GM20431 (cell line): ENCODE results near the gene CCKAR.
"Not testable (repeated sequence)": the region's sequence is repeated elsewhere in the genome, so short reads cannot be mapped to it uniquely, and the experiment has no call there.

Source experiments
- in situ Hi-C: fragments of 300-500 bp; cut with MseI, MboI; formaldehyde crosslinking; loops from one replicate; pipeline ENCODE4 v1.15.0; 2020; ENCODE audit warnings: low sequenced_read_pairs; ENCODE audit not compliant: unreplicated experiment

The CCKAR gene, protein sequence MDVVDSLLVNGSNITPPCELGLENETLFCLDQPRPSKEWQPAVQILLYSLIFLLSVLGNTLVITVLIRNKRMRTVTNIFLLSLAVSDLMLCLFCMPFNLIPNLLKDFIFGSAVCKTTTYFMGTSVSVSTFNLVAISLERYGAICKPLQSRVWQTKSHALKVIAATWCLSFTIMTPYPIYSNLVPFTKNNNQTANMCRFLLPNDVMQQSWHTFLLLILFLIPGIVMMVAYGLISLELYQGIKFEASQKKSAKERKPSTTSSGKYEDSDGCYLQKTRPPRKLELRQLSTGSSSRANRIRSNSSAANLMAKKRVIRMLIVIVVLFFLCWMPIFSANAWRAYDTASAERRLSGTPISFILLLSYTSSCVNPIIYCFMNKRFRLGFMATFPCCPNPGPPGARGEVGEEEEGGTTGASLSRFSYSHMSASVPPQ

DNA sequence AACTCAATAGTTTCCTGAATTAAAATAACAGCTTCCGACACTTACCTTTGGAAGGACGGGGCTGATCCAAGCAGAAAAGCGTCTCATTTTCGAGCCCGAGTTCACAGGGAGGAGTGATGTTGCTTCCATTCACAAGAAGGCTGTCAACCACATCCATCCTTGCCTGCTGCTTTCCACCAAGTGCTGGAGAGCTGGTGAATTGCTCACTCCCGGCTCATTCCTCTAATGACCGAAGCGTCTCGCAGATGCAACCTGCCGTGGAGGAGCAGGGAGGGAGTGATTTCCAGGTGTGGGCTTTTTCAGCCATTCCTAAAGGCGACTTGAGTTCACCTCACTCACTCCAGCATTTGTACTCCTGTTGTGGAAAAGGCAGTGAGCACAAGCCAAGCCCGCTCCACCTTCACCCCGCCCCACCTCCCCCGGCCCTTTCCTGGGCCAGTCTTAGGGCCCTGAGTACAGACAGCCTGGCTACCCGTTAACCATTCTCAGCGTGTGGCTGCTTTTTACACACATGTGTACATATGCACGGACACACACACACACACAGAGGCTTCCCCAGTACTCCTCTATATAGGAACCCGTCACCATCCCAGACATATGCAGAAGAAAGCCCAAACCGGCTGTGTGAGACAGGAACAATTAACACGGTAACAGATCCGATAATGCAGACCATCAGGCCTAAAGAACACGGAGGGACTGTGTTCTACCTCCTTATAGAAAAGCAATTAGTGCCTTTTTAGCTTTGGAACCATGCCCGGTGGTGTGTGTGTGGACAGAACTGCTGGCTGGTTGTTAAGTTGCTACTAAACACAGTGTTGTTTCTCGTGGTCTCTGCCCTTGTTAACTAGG is at the start of gene CCKAR:
Gene CCKAR (minus strand): TSS at position 374 of the 849 bp plus-strand sequence. CDS start 217 bp downstream, at position 157.
- in situ Hi-C loops: no loop called here

DNA sequence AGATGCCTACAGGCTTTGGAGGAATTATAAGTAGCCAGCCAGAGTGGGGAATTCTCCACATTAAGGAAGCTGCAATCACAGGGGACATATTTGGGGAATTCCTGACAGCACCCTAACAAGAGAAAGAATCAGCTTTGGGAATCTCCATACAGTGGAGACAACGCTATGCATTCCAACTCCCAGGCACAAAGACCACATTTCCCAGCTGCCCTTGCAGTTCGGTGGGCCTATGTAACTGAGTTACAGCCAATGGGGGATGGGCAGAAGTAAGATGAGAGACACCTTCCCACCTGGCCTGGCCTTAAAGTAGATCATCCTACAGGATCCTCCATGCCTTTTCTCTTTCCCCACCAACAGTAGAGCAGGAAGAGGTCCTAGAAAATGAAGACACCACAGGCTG is 43.4 kb upstream of the CCKAR start:
- in situ Hi-C loops: no loop called here

DNA sequence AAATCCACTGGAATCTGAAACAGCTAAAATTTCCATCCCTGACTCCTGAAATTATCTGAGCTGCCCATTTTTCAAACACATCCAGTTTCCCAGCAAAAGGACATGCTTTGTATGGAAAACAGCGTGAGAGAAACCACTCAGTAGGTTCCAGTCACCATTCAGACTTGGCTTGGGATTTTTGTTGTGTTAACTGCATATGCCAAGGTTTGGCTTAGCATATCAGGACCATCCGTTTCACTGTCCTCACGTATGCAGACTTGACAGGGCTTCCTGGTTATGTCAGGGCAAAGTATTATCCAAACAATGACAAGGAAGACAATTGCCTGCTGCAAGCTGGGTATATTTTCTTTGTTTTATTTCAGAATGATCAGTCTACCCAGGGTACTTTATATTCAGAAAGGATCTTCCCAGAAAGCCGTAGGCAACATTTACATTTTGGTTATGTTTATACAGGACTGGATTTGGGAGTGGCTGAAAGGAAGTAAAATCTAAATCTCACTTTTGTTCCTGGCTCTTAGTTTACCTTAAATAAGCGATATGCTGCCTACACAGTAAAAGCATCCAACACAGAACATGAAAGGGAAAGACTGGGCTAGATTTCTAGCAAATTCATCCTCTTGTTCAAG is 41.3 kb upstream of the CCKAR start:
- in situ Hi-C loops: no loop called here

DNA sequence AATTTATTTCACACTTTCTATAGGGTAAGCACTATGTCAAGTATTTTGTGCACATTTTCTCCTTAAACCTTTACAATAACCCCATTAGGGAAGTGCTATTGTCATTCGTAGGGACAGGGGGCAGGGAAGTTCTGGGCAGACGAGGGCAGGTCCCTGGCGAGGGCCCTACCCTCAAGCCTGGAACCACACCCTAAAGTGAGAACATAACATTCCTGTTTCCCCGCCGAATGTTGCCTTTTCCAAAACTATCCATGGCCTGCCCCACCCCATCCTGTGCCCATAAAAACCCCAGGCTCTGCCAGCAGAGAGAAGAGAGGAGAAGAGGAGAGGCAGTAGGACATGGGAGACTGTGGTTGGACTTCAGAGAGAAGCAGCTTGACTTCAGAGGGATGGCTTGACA is 39.8 kb upstream of the CCKAR start:
- in situ Hi-C loops: no loop called here

DNA sequence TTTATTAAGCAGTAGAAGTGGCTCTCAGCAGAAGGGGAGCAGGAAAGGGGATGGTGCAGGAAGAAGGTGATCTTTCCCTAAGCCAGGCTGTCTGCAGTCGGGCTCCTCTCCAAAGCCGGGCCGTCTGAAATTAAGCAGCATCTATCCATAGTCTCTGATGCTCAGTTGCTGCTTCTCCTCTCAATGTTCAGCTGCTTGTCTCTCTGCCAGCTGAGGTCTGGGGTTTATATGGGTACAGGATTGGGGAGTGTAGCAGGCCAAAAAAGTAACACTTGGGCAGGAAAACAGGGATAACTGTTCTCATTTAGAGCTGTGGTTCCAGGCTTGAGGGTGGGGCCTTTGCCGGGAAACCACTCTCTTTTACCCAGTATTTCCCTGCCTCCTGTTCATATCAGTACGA is 39.2 kb upstream of the CCKAR start:
- in situ Hi-C loops: no loop called here

DNA sequence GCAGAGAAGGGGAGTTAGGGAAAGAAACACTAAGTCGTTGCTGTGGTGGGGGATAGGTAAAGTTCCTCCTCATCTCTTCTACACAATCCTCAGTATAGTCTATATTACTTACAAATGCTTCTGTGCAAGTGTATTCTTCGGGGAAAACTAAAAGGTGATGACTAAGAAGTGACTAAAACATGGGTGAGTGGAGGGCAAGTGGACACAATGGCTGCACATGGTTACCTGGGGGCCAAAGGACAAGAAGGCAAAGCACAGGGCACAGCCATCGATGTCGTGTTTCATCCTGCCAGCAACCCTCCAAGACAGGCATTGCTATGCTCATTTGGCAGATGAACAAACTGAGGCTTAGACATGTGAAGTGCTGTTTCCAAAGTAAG is 35.5 kb upstream of the CCKAR start:
- in situ Hi-C loops: no loop called here

DNA sequence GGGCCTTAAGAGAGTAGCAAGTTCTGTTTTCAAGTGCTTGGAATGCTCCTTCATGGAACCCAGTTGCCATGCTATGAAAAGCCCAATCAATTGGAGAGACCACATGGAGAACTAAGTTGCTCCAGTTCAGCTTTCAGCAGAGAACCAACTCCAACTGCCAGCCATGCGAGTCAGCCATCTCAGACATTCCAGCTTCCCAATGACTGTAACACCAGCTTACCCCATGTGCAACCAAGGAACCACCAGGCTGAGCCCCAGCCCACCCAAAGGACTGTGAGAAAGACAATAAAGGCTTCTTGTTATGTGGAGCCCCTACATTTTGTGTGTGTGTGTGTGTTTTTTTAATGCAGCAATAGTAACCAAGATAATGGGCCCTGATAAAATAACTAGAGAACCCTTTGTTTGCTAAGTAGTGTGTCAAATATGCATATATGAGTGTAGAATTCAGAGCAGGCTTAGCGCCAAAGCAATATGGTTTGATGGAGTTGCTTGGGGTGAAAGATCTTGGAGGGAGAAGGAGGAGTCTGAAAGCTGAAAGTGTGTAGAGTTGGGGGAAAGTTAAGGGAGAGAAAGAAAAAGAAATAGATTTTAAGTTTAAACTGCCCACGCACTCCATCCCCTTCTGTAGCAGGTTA is 35.0 kb upstream of the CCKAR start:
- in situ Hi-C loops: no loop called here

DNA sequence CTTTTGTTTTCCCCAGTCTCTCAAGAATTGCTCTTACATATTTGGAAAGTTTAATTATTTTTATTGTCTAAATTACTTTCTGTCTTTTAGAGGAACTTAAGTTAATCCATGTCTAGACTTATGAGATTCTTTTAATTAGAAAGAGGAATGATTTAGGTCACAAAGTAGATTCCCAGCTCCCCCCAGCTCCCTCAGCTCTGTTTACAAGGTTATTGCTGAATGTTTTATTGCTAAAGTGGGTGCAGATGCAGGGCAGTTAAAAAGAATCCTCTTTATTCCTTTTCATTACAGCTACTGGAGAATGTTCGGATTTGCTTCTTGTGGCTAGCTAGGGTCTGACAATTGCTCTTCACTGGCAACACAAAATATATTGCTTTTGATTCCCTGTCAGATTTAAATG is 33.7 kb upstream of the CCKAR start:
- in situ Hi-C loops: no loop called here

DNA sequence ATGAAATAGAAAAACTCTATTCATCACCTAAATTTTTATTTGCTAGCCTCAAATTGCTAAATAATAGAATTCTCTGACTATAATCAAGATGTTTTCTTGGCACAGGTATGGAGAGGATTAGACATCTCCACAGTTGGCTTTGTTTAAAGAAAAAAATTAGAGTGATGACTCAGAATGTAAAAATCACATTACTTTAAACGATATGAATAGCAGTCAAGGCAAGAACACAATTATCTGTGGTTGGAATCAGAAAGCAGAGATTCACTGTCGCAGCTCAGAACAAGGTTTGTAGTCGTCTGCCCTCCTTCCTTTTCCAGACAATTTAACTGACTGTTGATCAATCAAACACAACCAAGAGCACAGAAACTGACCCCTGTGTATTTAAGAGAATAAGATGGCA is 32.2 kb upstream of the CCKAR start:
- in situ Hi-C loops: no loop called here

DNA sequence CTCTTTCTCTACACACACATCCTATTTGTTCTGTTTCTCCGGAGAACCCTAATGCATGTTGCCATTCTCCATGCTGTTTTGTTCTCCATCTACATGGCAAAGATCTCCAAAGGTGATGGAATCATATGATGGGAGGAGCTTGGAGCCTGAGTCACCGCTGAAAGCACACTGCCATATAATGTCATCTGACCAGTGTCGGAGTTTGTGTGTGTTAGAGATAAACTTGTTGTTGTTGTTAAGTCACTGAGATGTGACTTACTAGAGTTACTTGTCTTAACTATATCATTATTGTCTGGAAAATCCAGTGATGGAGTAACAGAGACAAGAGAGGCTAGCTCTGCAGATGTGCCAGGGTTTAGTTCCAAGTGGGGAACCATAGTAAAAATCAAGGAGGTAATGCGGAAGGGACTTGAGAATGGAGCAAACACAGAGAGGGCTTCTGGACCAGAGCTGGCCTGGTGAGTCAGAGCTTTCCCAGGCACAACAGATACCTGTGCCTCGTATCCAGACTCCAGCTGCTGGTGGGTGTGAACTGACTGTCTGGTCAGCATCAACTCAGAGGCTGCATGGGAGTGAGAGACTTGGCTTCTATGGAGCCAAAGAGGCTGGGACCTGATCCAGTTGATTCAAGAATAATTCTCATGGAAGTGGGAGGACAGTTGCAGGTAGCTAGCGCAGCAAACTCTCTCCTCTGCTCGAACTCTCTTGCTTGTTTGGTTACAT is 30.6 kb upstream of the CCKAR start:
- in situ Hi-C loops: no loop called here

DNA sequence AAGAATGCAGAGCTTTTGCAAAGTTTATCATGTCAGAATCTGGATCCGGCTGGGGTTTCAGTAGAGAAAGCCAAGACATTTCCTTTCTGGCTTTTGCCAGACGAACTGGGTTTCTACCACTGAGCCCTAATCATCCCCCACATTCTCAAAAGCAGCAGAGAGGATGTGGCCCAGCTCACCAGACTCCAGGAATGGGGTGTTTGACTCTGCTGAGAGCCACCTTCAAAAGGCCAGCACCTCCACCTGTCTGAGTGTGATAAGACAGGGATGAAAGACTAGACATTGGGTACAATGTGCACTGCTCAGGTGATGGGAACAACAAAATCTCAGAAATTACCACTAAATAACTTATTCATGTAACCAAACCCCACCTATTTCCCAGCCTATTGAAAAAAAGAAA is 25.7 kb upstream of the CCKAR start:
- in situ Hi-C loops: no loop called here

DNA sequence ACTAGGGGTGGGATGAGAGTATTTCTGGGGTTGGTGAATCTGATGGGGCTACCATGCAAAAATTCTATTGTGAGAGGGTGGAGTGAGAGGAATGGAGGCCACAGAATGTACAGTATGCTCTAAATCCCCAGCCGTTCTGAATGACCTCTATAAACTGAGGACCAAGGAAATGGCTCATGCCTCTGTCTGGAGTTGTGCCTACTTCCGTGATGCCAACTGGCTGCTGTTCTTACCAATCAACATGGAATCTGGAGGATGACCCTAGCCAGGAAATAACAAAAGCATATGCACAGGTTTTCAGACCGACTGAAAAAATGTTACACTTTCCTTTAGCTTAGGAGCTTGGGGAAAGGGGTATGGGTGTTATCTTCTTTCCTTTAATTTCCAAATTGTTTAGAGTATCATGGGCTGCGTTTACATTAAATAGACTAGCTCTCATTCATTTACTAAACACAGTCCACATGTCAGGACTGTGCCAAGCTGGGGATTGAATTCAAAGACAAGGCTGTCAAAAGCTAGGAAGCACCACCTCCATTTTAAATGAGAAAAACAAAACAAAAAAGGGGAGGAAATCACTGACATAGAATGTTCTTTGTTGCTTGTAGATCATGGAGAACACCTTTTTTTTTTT is 20.2 kb upstream of the CCKAR start:
- in situ Hi-C loops: no loop called here

DNA sequence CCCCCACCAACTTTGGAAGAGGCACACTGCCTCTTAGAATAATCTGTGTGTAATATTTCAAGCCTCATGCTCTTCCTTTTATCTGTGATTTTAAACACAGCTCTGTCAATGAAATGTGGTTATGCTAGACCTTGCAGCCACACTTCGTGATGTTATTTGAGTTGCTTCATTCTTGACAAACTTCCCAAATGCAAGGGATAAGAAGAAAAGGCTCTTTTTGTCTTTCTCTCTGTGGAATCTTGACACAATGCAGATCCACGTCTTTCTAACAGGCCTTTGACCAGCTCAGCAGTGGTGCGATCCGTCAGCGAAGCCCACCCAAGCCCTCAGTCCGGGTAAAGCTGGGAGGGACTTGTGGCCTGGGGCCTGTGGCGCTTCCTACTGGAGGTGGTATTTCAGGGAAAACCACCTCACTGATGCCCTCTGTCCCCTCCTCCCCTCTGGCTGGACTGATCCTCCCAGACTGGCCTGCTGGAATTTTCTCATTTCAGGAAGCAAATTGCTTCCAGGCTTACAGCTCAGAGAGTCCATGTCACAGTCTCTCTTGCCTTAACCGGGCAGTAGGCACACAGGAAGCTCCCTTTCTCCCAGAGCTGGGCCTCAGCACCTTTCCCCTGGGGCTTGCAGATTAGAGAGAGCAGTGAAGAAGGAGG is 19.5 kb upstream of the CCKAR start:
- in situ Hi-C loops: no loop called here

DNA sequence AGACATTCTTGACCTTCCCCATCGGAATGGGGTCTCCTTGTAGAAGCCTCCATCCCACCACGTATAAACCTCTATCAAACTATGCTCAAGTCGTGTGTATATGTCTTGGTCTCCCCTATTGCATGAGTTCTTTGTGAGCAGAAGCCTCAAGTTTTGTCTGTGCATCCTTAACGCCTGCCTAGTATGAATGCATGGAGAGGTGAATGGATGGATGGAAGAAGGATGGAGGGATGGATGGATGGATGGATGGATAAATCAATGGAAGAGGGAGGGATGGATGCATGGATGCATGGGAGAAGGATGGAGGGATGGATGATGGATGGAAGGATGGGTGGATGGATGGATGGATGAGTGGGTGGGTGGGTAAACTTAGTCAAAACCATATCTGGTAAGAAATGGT is 17.0 kb upstream of the CCKAR start:
- in situ Hi-C loops: no loop called here

DNA sequence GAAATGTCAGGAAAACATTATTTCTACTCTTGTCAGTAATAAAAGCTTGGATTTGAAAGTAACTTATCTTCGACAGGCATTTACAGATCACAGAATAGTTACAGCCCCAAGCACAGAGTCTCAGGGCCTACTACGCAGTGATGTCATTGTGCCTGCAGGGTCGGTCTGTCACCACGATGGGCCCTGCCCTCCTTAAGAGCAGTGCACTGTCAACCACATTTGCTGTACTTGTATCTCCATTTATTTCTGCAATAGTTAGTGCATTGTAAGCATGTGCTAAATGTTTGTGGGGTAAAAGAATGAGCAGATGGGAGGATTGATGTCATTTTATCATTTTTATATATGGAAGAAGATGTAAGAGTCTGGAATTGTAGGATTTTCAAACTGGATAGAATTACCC is 13.6 kb upstream of the CCKAR start:
- in situ Hi-C loops: no loop called here

DNA sequence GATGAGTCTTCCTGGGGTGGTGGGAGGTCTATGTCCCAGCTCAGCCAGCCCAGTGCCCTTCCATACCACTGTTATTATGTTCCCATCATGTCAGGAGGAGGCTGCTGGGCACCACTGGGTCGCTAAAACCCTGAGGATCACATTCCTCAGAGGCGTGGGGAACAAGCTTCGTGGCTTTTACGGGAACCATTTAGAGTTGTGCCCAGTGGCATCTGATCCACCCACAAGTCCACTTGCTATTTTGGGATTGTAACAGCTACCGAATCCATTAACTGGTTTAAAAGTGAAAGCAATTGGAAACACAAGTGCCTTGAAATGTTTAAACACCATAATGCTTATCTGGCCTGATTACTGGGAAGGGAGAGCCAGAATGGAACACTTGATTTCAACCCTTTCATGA is 13.1 kb upstream of the CCKAR start:
- in situ Hi-C loops: no loop called here

DNA sequence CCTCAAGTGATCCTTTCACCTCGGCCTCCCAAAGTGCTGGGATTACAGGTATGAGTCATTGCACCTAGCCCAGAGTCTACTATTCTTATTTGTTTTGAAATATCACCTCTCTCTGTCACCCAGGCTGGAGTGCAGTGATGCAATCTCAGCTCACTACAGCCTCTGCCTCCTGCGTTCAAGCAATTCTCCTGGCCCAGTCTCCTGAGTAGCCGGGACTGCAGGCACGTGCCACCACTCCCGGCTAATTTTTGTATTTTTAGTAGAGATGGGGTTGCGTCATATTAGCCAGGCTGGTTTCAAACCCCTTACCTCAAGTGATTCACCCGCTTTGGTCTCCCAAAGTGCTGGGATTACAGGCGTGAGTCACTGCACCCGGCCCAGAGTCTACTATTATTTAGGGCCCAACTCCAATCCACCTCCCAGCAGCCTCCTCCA is 10.3 kb upstream of the CCKAR start:
- in situ Hi-C loops: not testable (repeated sequence)

DNA sequence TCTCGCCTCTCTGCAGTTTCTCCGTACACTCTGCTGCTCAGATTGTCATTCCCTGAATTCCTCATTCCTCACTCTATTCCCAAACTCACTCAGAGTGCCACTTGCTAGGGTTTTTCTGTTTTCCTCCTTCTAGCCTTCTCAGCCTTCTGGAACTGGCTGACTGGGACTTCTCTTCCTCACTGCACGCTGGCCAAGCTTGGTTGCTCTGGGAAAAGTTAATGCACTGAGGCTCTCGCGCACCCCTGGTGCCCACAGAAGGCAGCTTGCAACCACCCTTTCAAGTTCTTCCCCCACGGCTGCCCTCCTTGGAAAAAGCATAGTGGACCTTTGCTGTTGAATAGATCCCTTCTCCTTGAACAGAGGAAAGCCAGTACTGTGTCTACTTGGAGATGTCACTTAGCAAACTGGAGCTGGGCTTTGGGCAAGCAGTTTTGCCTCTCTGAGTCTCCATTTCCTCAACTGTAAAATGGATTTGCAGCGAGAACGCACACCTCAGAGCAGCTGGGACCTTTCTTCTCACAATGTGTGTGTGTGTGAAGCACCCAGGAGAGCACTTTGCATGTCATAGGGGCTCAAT is 6.0 kb upstream of the CCKAR start:
- in situ Hi-C loops: no loop called here

DNA sequence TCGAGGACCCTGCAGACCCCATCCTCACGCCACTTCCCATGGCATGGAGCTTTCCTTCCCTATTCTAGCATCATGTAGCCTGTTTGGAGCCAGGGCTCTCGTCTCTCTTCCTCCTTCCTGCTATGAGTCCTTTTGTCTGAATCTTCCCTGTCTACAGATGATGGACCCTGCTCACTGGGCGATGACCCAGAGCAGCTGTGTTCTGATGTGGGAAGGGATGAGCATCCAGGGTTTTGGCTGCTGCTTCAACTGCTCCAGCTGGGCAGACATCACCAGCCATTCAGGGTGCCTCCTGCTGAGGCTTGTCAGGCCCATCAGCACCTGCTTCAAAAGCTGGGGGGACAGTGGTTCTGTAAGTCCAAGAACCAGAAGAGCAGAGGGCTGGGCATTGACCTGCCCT is 3.2 kb upstream of the CCKAR start:
- in situ Hi-C loops: no loop called here
